HEK293T (cell line): ENCODE data around the gene SFXN4.
"Not testable (repeated sequence)": the region's sequence is repeated elsewhere in the genome, so short reads cannot be mapped to it uniquely, and the experiment has no call there.

Experiments used
- CTCF ChIA-PET: fragments of 350-600 bp; formaldehyde crosslinking; extraction: SDS; loops from one replicate; lab custom pipeline; 2021; ENCODE audit warnings: antibody characterized with exemption, inconsistent platforms; lab: Yijun Ruan, JAX
- POLR2A ChIA-PET: fragments of 350-600 bp; formaldehyde crosslinking; extraction: SDS; loops from one replicate; lab custom pipeline; 2020; ENCODE audit warnings: antibody characterized with exemption, inconsistent platforms; lab: Yijun Ruan, JAX
- DNase-seq: peaks from one replicate; pipeline ENCODE4 v3.0.0; 2012; ENCODE audit warnings: mixed read lengths; ENCODE audit errors: extremely low spot score
- ARNT ChIP-seq: fragments of 450-650 bp; IDR thresholded peaks from 2 replicates; pipeline ENCODE4 v1.6.1; 2017; ENCODE audit warnings: mild to moderate bottlenecking
- BHLHE40 ChIP-seq: fragments of 450-650 bp; IDR thresholded peaks from 2 replicates; pipeline ENCODE4 v1.6.1; 2016; ENCODE audit warnings: mild to moderate bottlenecking, moderate library complexity, borderline replicate concordance
- CTBP1 ChIP-seq: fragments of 450-650 bp; IDR thresholded peaks from 2 replicates; pipeline ENCODE4 v1.6.1; 2016; ENCODE audit warnings: borderline replicate concordance
- ELF4 ChIP-seq: fragments of 450-650 bp; IDR thresholded peaks from 2 replicates; pipeline ENCODE4 v1.6.1; 2017; ENCODE audit warnings: antibody characterized with exemption
- FOXA1 ChIP-seq: fragments of 450-650 bp; IDR thresholded peaks from 2 replicates; pipeline ENCODE4 v1.6.1; 2016; ENCODE audit warnings: mild to moderate bottlenecking
- FOXK2 ChIP-seq: fragments of 450-650 bp; IDR thresholded peaks from 2 replicates; pipeline ENCODE4 v1.6.1; 2016; ENCODE audit warnings: mild to moderate bottlenecking
- FOXM1 ChIP-seq: fragments of 450-650 bp; IDR thresholded peaks from 2 replicates; pipeline ENCODE4 v1.6.1; 2017; ENCODE audit warnings: mild to moderate bottlenecking, borderline replicate concordance
- HDGF ChIP-seq: fragments of 450-650 bp; IDR thresholded peaks from 2 replicates; pipeline ENCODE4 v1.6.1; 2017; ENCODE audit warnings: antibody characterized with exemption, borderline replicate concordance
- L3MBTL2 ChIP-seq: fragments of 450-650 bp; conservative IDR thresholded peaks from 2 replicates; pipeline ENCODE4 v1.6.1; 2016; ENCODE audit warnings: mild to moderate bottlenecking
- LEF1 ChIP-seq: fragments of 450-650 bp; IDR thresholded peaks from 2 replicates; pipeline ENCODE4 v1.6.1; 2017; ENCODE audit warnings: mild to moderate bottlenecking, borderline replicate concordance
- NFRKB ChIP-seq: fragments of 450-650 bp; IDR thresholded peaks from 2 replicates; pipeline ENCODE4 v1.6.1; 2016; ENCODE audit warnings: mild to moderate bottlenecking, moderate library complexity
- SP1 ChIP-seq: fragments of 450-650 bp; IDR thresholded peaks from 2 replicates; pipeline ENCODE4 v1.6.1; 2017
- SUZ12 ChIP-seq: fragments of 450-650 bp; IDR thresholded peaks from 2 replicates; pipeline ENCODE4 v1.6.1; 2016; ENCODE audit warnings: mild to moderate bottlenecking
- TARDBP ChIP-seq: fragments of 450-650 bp; IDR thresholded peaks from 2 replicates; pipeline ENCODE4 v1.6.1; 2016
- ZNF384 ChIP-seq: fragments of 450-650 bp; IDR thresholded peaks from 2 replicates; pipeline ENCODE4 v1.6.1; 2016
- TF ChIP-seq, protein P1 (sequence below): fragments of 450-650 bp; IDR thresholded peaks from 2 replicates; pipeline ENCODE4 v1.6.1; 2016

Gene SFXN4

GRCh38 chr10:119166118-119166500, 595 bp upstream of the SFXN4 start:
- TF ChIP-seq ELF4 (no peak), BHLHE40 (no peak), FOXK2 (no peak), HDGF (no peak), L3MBTL2 (no peak), FOXA1 (no peak), ARNT (no peak), ZNF384 (no peak), LEF1 (no peak), CTBP1 (no peak)
- DNase-seq: no peak
- CTCF ChIA-PET: no interaction called here
- POLR2A ChIA-PET: no interaction called here

GRCh38 chr10:119162452-119163092, 2.9 kb downstream of the SFXN4 start:
- no peak for DNase-seq
- TF ChIP-seq SUZ12: no peak
- TF ChIP-seq NFRKB: no peak
- TF ChIP-seq ARNT: no peak
- TF ChIP-seq SP1: no peak
- no peak for TF ChIP-seq ZNF384
- TF ChIP-seq FOXA1: no peak
- TF ChIP-seq BHLHE40: no peak
- no peak for TF ChIP-seq TARDBP
- CTCF ChIA-PET: no interaction called here
- POLR2A ChIA-PET: no interaction called here

- ChIA-PET CTCF (interaction anchor here (0.6 kb wide), 1 partner anchor 37 kb away, joined by 3 read pairs; no protein-coding TSS in a partner anchor), POLR2A (interaction anchor here (1.2 kb wide), 1 partner anchor 10 kb away, joined by 5 read pairs; no protein-coding TSS in a partner anchor)
- no peak for TF ChIP-seq ARNT
- TF ChIP-seq SUZ12: no peak
- TF ChIP-seq, protein P1, sequence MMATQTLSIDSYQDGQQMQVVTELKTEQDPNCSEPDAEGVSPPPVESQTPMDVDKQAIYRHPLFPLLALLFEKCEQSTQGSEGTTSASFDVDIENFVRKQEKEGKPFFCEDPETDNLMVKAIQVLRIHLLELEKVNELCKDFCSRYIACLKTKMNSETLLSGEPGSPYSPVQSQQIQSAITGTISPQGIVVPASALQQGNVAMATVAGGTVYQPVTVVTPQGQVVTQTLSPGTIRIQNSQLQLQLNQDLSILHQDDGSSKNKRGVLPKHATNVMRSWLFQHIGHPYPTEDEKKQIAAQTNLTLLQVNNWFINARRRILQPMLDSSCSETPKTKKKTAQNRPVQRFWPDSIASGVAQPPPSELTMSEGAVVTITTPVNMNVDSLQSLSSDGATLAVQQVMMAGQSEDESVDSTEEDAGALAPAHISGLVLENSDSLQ: no peak
- no peak for TF ChIP-seq BHLHE40
- no peak for TF ChIP-seq ZNF384
- DNase-seq: no peak
These were observed 3.6 kb downstream of the SFXN4 start for GRCh38 chr10:119161680-119162451.

- ChIA-PET POLR2A (interaction anchor here (0.7 kb wide), 1 partner anchor 289 kb away, joined by 3 read pairs; no protein-coding TSS in a partner anchor), CTCF (no interaction called here)
- no peak for DNase-seq
- TF ChIP-seq BHLHE40 (no peak), LEF1 (no peak), ZNF384 (no peak), ARNT (no peak), CTBP1 (no peak), L3MBTL2 (no peak), SP1 (no peak), TARDBP (no peak), SUZ12 (no peak), FOXM1 (no peak)
- TF ChIP-seq, protein P1: no peak
These were observed 6.2 kb downstream of the SFXN4 start for GRCh38 chr10:119159332-119159731.

DNA sequence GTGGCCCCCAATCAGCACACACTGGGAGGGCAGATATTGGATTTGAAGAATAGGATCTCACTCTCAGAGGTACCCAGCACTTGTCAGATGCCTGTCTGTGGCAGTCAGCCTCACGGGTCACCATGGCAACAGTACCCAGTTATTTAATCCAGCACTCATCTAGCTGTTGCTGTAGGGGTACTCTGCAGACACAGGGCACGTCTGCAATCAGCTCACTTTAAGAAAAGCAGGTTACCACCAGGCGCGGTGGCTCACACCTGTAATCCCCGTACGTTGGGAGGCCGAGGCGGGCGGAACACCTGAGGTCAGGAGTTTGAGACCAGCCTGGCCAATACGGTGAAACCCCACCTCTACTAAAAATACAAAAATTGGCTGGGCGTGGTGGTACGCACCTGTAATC, 11.9 kb downstream of the SFXN4 start:
- CTCF ChIA-PET: no interaction called here

DNA sequence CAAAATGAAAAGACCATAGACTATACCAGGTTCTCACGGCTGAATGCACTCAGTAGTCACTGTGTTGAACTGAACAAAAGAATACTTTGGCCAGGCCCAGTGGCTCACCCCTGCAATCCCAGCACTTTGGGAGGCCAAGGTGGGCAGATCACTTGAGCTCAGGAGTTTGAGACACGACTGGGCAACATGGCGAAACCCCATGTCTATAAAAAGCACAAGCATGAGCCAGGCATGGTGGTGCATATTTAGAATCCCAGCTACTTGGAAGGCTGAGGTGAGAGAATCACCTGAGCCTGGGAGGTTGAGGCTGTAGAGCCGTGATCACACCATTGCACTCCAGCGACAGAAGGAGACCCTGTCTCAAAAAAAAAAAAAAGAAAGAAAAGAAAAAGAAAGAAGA, 12.5 kb downstream of the SFXN4 start:
- CTCF ChIA-PET: no interaction called here
- DNase-seq: no peak
- no peak for TF ChIP-seq BHLHE40
- POLR2A ChIA-PET: interaction anchor here (0.7 to 1.8 kb wide), 2 partner anchors 11 to 12 kb away, joined by 3 to 6 read pairs; partner anchors contain the start of gene SFXN4

More for the DNA sequence above, 11.9 kb downstream of the SFXN4 start:
- DNase-seq: no peak
- POLR2A ChIA-PET: interaction anchor here (1.8 kb wide), 1 partner anchor 10 kb away, joined by 6 read pairs; no protein-coding TSS in a partner anchor
- TF ChIP-seq, protein P1: no peak
- TF ChIP-seq CTBP1: no peak
- no peak for TF ChIP-seq FOXA1
- TF ChIP-seq FOXK2: no peak
- no peak for TF ChIP-seq HDGF
- no peak for TF ChIP-seq ARNT
- no peak for TF ChIP-seq NFRKB
- no peak for TF ChIP-seq ELF4

GRCh38 chr10:119151601-119152000, 13.9 kb downstream of the SFXN4 start:
- CTCF ChIA-PET, DNase-seq, POLR2A ChIA-PET: not testable (repeated sequence)
